Natural killer cell (primary cell): ENCODE data around the gene METTL2B. TPM values are rescaled to one million over a fixed set of nuclear protein-coding genes. Genes with fewer than 3 reads are reported as not detected.
"Not testable (repeated sequence)": the region's sequence is repeated elsewhere in the genome, so short reads cannot be mapped to it uniquely, and the experiment has no call there.

ENCODE experiments used
- ATAC-seq, 3 donors: fragments of 150-1000 bp in 2 of 3; fragments of 200-7000 bp in 1 of 3; cut with Tn5 transposase; 1 replicate in 1 of 3; 2 replicates in 2 of 3; pipeline ENCODE4 v1.10.0; 2021; ENCODE audit warnings: mild to moderate bottlenecking in 2 of 3, moderate library complexity in 2 of 3
- DNase-seq, 2 donors: peaks; one replicate each; pipeline versions ENCODE4 v3.0.0 to v3.0.0-alpha.2; 2013 to 2021; ENCODE audit warnings: mixed read lengths in 1 of 2
- H3K27ac ChIP-seq: one replicate; pipeline ENCODE4 v1.5.1; 2013; ENCODE audit warnings: mild to moderate bottlenecking, low read length
- H3K27me3 ChIP-seq: one replicate; pipeline ENCODE4 v1.6.1; 2013; ENCODE audit warnings: low read length; ENCODE audit not compliant: control insufficient read depth, insufficient read depth
- H3K36me3 ChIP-seq: one replicate; pipeline ENCODE4 v1.6.1; 2013; ENCODE audit warnings: low read length; ENCODE audit not compliant: control insufficient read depth, insufficient read depth
- H3K4me1 ChIP-seq: one replicate; pipeline ENCODE4 v1.6.1; 2013; ENCODE audit warnings: low read length; ENCODE audit not compliant: control insufficient read depth, insufficient read depth
- H3K4me3 ChIP-seq: one replicate; pipeline ENCODE4 v1.5.1; 2013; ENCODE audit warnings: low read length
- H3K9me3 ChIP-seq: one replicate; pipeline ENCODE4 v1.6.1; 2013; ENCODE audit warnings: low read length; ENCODE audit not compliant: control insufficient read depth, insufficient read depth
- H3K27ac Mint-ChIP-seq, 2 donors: one replicate each; pipeline ENCODE4 v1.8.0; 2022; ENCODE audit warnings: mild to moderate bottlenecking in 2 of 2, mixed read lengths in 2 of 2, moderate library complexity in 1 of 2
- H3K27me3 Mint-ChIP-seq, 2 donors: one replicate each; pipeline ENCODE4 v1.8.0; 2022; ENCODE audit warnings: low read depth in 2 of 2, mixed read lengths in 2 of 2
- H3K36me3 Mint-ChIP-seq: one replicate; pipeline ENCODE4 v1.8.0; 2022; ENCODE audit warnings: mixed read lengths
- H3K4me1 Mint-ChIP-seq, 2 donors: one replicate each; pipeline ENCODE4 v1.8.0; 2022; ENCODE audit warnings: mixed read lengths in 2 of 2
- H3K4me3 Mint-ChIP-seq: one replicate; pipeline ENCODE4 v1.8.0; 2022; ENCODE audit warnings: mild to moderate bottlenecking, moderate library complexity, mixed read lengths
- H3K9me3 Mint-ChIP-seq, 2 donors: one replicate each; pipeline ENCODE4 v1.8.0; 2022; ENCODE audit warnings: mixed read lengths in 2 of 2
- CTCF ChIP-seq: fragments of 200-600 bp; IDR thresholded peaks from one replicate; pipeline ENCODE4 v1.8.0; 2022; ENCODE audit warnings: antibody characterized with exemption
- WGBS: methylation state at CpG from one replicate; pipeline ENCODE4 v1.1.7; 2013; ENCODE audit warnings: missing lambda C conversion rate; ENCODE audit not compliant: insufficient coverage; 5-methylcytosine and 5-hydroxymethylcytosine counted together
- intact Hi-C: fragments of 100-400 bp; cut with micrococcal nuclease; formaldehyde crosslinking; loops from one replicate; pipeline ENCODE4 v1.14.2; 2022
- total RNA-seq, 4 donors: library from RNA; stranded (reverse); fragments of 120-200 nt in 1 of 4; gene quantifications; one replicate each; pipeline versions ENCODE4 v1.2.3 to v1.2.4, GENCODE V29; 2013 to 2022

The METTL2B gene
- total RNA-seq, 3 donors from 2014 or later (not counting 1 experiment from before 2014, with no cell fraction given): 16.1 to 20.8 (median 20.0) TPM

GRCh38 chr7:128497405-128497804 lies 20.9 kb downstream of the METTL2B start:
- 86% methylated on average over 9 of the region's 9 CpGs for WGBS
- H3K36me3 Mint-ChIP-seq: no peaks in the 10 kb centered on the region
- no peak for ATAC-seq

GRCh38 chr7:128505416-128505815 lies 28.9 kb downstream of the METTL2B start:
- H3K9me3 Mint-ChIP-seq, H3K27ac Mint-ChIP-seq, ATAC-seq, H3K36me3 Mint-ChIP-seq, H3K4me3 ChIP-seq, H3K4me3 Mint-ChIP-seq, intact Hi-C loops, H3K27me3 Mint-ChIP-seq, H3K9me3 ChIP-seq, H3K27ac ChIP-seq, H3K27me3 ChIP-seq, H3K36me3 ChIP-seq, DNase-seq: not testable (repeated sequence)
- WGBS: 83% methylated on average over 2 of the region's 2 CpGs
- H3K4me1 Mint-ChIP-seq: peaks cover 22 to 24% of the 10 kb centered on the region in 2 donors
- H3K4me1 ChIP-seq: peaks cover 37% of the 10 kb centered on the region

More at GRCh38 chr7:128497405-128497804, 20.9 kb downstream of the METTL2B start:
- intact Hi-C loops: no loop called here
- no peak for TF ChIP-seq CTCF
- H3K4me1 Mint-ChIP-seq: no peaks in the 10 kb centered on the region
- Histone ChIP-seq H3K27me3 (no peaks in the 10 kb centered on the region), H3K36me3 (peaks cover 10% of the 10 kb centered on the region), H3K4me1 (no peaks in the 10 kb centered on the region), H3K9me3 (no peaks in the 10 kb centered on the region), H3K4me3 (no peak overlapping the region), H3K27ac (no peak overlapping the region)
- no peaks in the 10 kb centered on the region for H3K9me3 Mint-ChIP-seq
- no peak overlapping the region for H3K27ac Mint-ChIP-seq
- no peaks in the 10 kb centered on the region for H3K27me3 Mint-ChIP-seq
- H3K4me3 Mint-ChIP-seq: no peak overlapping the region
- no peak for DNase-seq

GRCh38 chr7:128506819-128507218 lies 30.3 kb downstream of the METTL2B start:
- H3K9me3 ChIP-seq, H3K36me3 ChIP-seq, H3K27me3 ChIP-seq, H3K27me3 Mint-ChIP-seq, H3K9me3 Mint-ChIP-seq, H3K36me3 Mint-ChIP-seq, H3K4me3 ChIP-seq, intact Hi-C loops: not testable (repeated sequence)
- DNase-seq (peak in 1 of 2 donors; percentile 60), ATAC-seq (peak; percentile 75 to 87 (median 77))
- H3K4me1 Mint-ChIP-seq: peaks cover 22 to 24% of the 10 kb centered on the region in 2 donors
- H3K4me1 ChIP-seq: peaks cover 37% of the 10 kb centered on the region
- WGBS: 33% methylated on average over 3 of the region's 3 CpGs
- peak overlapping the region; percentile 71 to 86 for H3K27ac Mint-ChIP-seq
- H3K27ac ChIP-seq: peak overlapping the region; percentile 52
- H3K4me3 Mint-ChIP-seq: peak overlapping the region; percentile 67

- peak overlapping the region; percentile 52 for H3K27ac ChIP-seq
- WGBS: 48% methylated on average over 4 of the region's 5 CpGs
- Mint-ChIP-seq H3K4me3 (peak overlapping the region; percentile 67), H3K4me1 (peaks cover 22 to 24% of the 10 kb centered on the region in 2 donors), H3K27ac (peak overlapping the region; percentile 71 to 86)
- H3K36me3 Mint-ChIP-seq, H3K36me3 ChIP-seq, DNase-seq, H3K4me3 ChIP-seq, H3K9me3 Mint-ChIP-seq, H3K27me3 Mint-ChIP-seq, H3K27me3 ChIP-seq, H3K9me3 ChIP-seq, intact Hi-C loops: not testable (repeated sequence)
- H3K4me1 ChIP-seq: peaks cover 37% of the 10 kb centered on the region
- peak in 2 of 3 donors; percentile 35 to 36 for ATAC-seq
These were observed 30.9 kb downstream of the METTL2B start for GRCh38 chr7:128507321-128507993.

- H3K9me3 Mint-ChIP-seq, H3K27ac ChIP-seq, H3K9me3 ChIP-seq, H3K4me3 Mint-ChIP-seq, DNase-seq, H3K27ac Mint-ChIP-seq, H3K36me3 ChIP-seq, H3K36me3 Mint-ChIP-seq, intact Hi-C loops, ATAC-seq, H3K27me3 ChIP-seq, H3K4me3 ChIP-seq, H3K27me3 Mint-ChIP-seq: not testable (repeated sequence)
- 78% methylated on average over 10 of the region's 11 CpGs for WGBS
- H3K4me1 Mint-ChIP-seq: peaks cover 16 to 22% of the 10 kb centered on the region in 2 donors
- H3K4me1 ChIP-seq: peaks cover 29% of the 10 kb centered on the region
These were observed 35.1 kb downstream of the METTL2B start for GRCh38 chr7:128511692-128512091.

GRCh38 chr7:128515232-128515631 lies 38.7 kb downstream of the METTL2B start:
- H3K9me3 ChIP-seq, intact Hi-C loops, H3K4me1 ChIP-seq, H3K27ac ChIP-seq, H3K4me1 Mint-ChIP-seq, H3K27me3 Mint-ChIP-seq, H3K36me3 Mint-ChIP-seq, H3K27ac Mint-ChIP-seq, ATAC-seq, H3K36me3 ChIP-seq, H3K9me3 Mint-ChIP-seq, H3K4me3 Mint-ChIP-seq, DNase-seq, H3K4me3 ChIP-seq, H3K27me3 ChIP-seq: not testable (repeated sequence)
- 94% methylated on average over 6 of the region's 6 CpGs for WGBS

GRCh38 chr7:128517023-128517422 lies 40.5 kb downstream of the METTL2B start:
- 87% methylated on average over 4 of the region's 5 CpGs for whole genome bisulfite sequencing
- H3K27me3 Mint-ChIP-seq, H3K27me3 ChIP-seq, H3K36me3 Mint-ChIP-seq, intact Hi-C loops, ATAC-seq, H3K4me1 Mint-ChIP-seq, H3K4me1 ChIP-seq, H3K27ac Mint-ChIP-seq, H3K9me3 Mint-ChIP-seq, H3K4me3 Mint-ChIP-seq, H3K36me3 ChIP-seq, H3K27ac ChIP-seq, H3K4me3 ChIP-seq, H3K9me3 ChIP-seq, DNase-seq: not testable (repeated sequence)
